SK-N-SH (cell line): ENCODE results near the gene JOSD1. TPM values are rescaled to one million over a fixed set of nuclear protein-coding genes. Genes with fewer than 3 reads are reported as not detected.

Experiments used
- CTCF ChIA-PET: fragments of 300-600, 350-600 bp; formaldehyde crosslinking; extraction: SDS; loops from one replicate; lab custom pipeline; 2021; lab: Yijun Ruan, JAX
- POLR2A ChIA-PET: fragments of 350-600 bp; sonication (Branson Sonifier 250); formaldehyde crosslinking; extraction: SDS; loops from one replicate; lab custom pipeline; 2020; ENCODE audit warnings: antibody characterized with exemption, inconsistent platforms; lab: Yijun Ruan, JAX
- DNase-seq: peaks from one replicate; pipeline ENCODE4 v3.0.0; 2012
- H2AFZ ChIP-seq: fragments of 200-600 bp; sonication (generic); 2 replicates; pipeline ENCODE4 v1.8.1; 2016; ENCODE audit warnings: antibody characterized with exemption, mild to moderate bottlenecking, low read depth
- H3F3A ChIP-seq: fragments of 200-600 bp; sonication (generic); replicated peaks from 2 replicates; pipeline ENCODE3; 2016; ENCODE audit warnings: antibody characterized with exemption, mild to moderate bottlenecking; ENCODE audit not compliant: insufficient read depth
- H3K27ac ChIP-seq, 2 experiments: fragments of 200-500 bp in 1 of 2; fragments of 200-600 bp in 1 of 2; sonication (Bioruptor generic) in 1 of 2; sonication (generic), shearing (Covaris generic) in 1 of 2; 2 replicates each; pipeline versions ENCODE4 v1.5.1 to v1.6.1; 2014 to 2016; ENCODE audit warnings: low read depth in 2 of 2, inconsistent platforms in 1 of 2, low read length in 1 of 2, mild to moderate bottlenecking in 1 of 2, mixed read lengths in 1 of 2
- H3K27me3 ChIP-seq: fragments of 200-600 bp; sonication (generic), shearing (Covaris generic); 2 replicates; pipeline ENCODE4 v1.6.1; 2016; ENCODE audit warnings: mixed run types; ENCODE audit not compliant: insufficient read depth
- H3K36me3 ChIP-seq, 2 experiments: fragments of 200-500 bp in 1 of 2; fragments of 200-600 bp in 1 of 2; sonication (Bioruptor generic) in 1 of 2; sonication (generic) in 1 of 2; replicated peaks in 1 of 2; 2 replicates each; pipeline versions ENCODE3 to v1.5.1; 2014 to 2016; ENCODE audit warnings: low read length in 1 of 2, mild to moderate bottlenecking in 1 of 2; ENCODE audit not compliant: insufficient read depth in 2 of 2, control insufficient read depth in 1 of 2
- H3K4me1 ChIP-seq, 2 experiments: fragments of 200-500 bp in 1 of 2; fragments of 200-600 bp in 1 of 2; sonication (Bioruptor generic) in 1 of 2; sonication (generic), shearing (Covaris generic) in 1 of 2; 2 replicates each; pipeline versions ENCODE4 v1.5.1 to v1.6.1; 2014 to 2016; ENCODE audit warnings: low read depth in 1 of 2, low read length in 1 of 2, mixed run types in 1 of 2; ENCODE audit not compliant: insufficient read depth in 2 of 2, control insufficient read depth in 1 of 2
- H3K4me2 ChIP-seq: fragments of 200-600 bp; sonication (generic), shearing (Covaris generic); 2 replicates; pipeline ENCODE4 v1.6.1; 2017; ENCODE audit warnings: mixed run types
- H3K4me3 ChIP-seq, 2 experiments: fragments of 200-500 bp in 1 of 2; fragments of 200-600 bp in 1 of 2; sonication (Bioruptor generic) in 1 of 2; sonication (generic), shearing (Covaris generic) in 1 of 2; 2 replicates each; pipeline versions ENCODE4 v1.5.1 to v1.8.1; 2014 to 2016; ENCODE audit warnings: low read depth in 2 of 2, inconsistent platforms in 1 of 2, low read length in 1 of 2, mild to moderate bottlenecking in 1 of 2, mixed read lengths in 1 of 2, moderate library complexity in 1 of 2
- H3K79me2 ChIP-seq: fragments of 200-600 bp; sonication (generic); 2 replicates; pipeline ENCODE4 v1.8.1; 2017; ENCODE audit warnings: mild to moderate bottlenecking; ENCODE audit not compliant: insufficient read depth
- H3K9ac ChIP-seq: fragments of 200-600 bp; sonication (generic); 2 replicates; pipeline ENCODE4 v1.6.1; 2017; ENCODE audit warnings: mixed run types
- H3K9me2 ChIP-seq: fragments of 200-600 bp; sonication (generic); 2 replicates; pipeline ENCODE4 v1.6.1; 2017; ENCODE audit warnings: mixed run types
- H3K9me3 ChIP-seq: fragments of 200-600 bp; sonication (generic); 2 replicates; pipeline ENCODE4 v1.6.1; 2017; ENCODE audit warnings: mixed run types, mild to moderate bottlenecking, moderate library complexity
- H4K20me1 ChIP-seq: fragments of 200-600 bp; sonication (generic); 2 replicates; pipeline ENCODE4 v1.6.1; 2017; ENCODE audit warnings: mild to moderate bottlenecking, mixed run types; ENCODE audit not compliant: insufficient read depth
- CTCF ChIP-seq: fragments of 200-600 bp; sonication (generic); IDR thresholded peaks from 2 replicates; pipeline ENCODE4 v1.6.1; 2017; ENCODE audit warnings: antibody characterized with exemption, mild to moderate bottlenecking, moderate library complexity
- EP300 ChIP-seq, 2 experiments: IDR thresholded peaks; 2 replicates each; pipeline versions ENCODE4 v1.4.0 to v1.6.1; 2012; ENCODE audit warnings: borderline replicate concordance in 1 of 2, low read depth in 1 of 2, low read length in 1 of 2
- EZH2phosphoT487 ChIP-seq: fragments of 200-600 bp; sonication (generic); IDR thresholded peaks from 2 replicates; pipeline ENCODE4 v1.6.1; 2017; ENCODE audit warnings: low read depth, mixed run types, mild to moderate bottlenecking, antibody characterized with exemption, moderate library complexity, borderline replicate concordance
- FOSL2 ChIP-seq: IDR thresholded peaks from 2 replicates; pipeline ENCODE4 v1.4.0; 2012; ENCODE audit warnings: low read depth, mild to moderate bottlenecking, moderate library complexity, borderline replicate concordance
- FOXJ3 ChIP-seq: sonication (generic); formaldehyde crosslinking; IDR thresholded peaks from 2 replicates; pipeline ENCODE4 v1.5.1; 2020; ENCODE audit warnings: mild to moderate bottlenecking, missing genetic modification reagents
- FOXM1 ChIP-seq: IDR thresholded peaks from 2 replicates; pipeline ENCODE4 v1.4.0; 2012; ENCODE audit warnings: low read depth, mild to moderate bottlenecking
- GATA2 ChIP-seq: sonication (generic); formaldehyde crosslinking; IDR thresholded peaks from 2 replicates; pipeline ENCODE4 v1.5.0; 2020; ENCODE audit warnings: mild to moderate bottlenecking, missing genetic modification reagents
- IRF3 ChIP-seq: fragments of 150-350 bp; IDR thresholded peaks from 2 replicates; pipeline ENCODE4 v1.6.1; 2016; ENCODE audit warnings: mild to moderate bottlenecking, low read depth, low read length
- JUND ChIP-seq: IDR thresholded peaks from 2 replicates; pipeline ENCODE4 v1.4.0; 2012
- MAX ChIP-seq: IDR thresholded peaks from 2 replicates; pipeline ENCODE4 v1.4.0; 2012; ENCODE audit warnings: low read depth
- MEF2A ChIP-seq: IDR thresholded peaks from 2 replicates; pipeline ENCODE4 v1.4.0; 2012; ENCODE audit warnings: low read depth, borderline replicate concordance
- POLR2AphosphoS5 ChIP-seq: IDR thresholded peaks from 2 replicates; pipeline ENCODE4 v1.6.1; 2012; ENCODE audit warnings: low read depth, low read length
- RAD21 ChIP-seq: IDR thresholded peaks from 2 replicates; pipeline ENCODE4 v1.6.1; 2012; ENCODE audit warnings: mild to moderate bottlenecking, low read length
- RCOR1 ChIP-seq: fragments of 150-350 bp; IDR thresholded peaks from 2 replicates; pipeline ENCODE4 v1.6.1; 2017; ENCODE audit warnings: antibody characterized with exemption, low read length
- REST ChIP-seq: IDR thresholded peaks from 2 replicates; pipeline ENCODE4 v1.6.1; 2012; ENCODE audit warnings: mild to moderate bottlenecking, low read depth, low read length, moderate library complexity
- RFX5 ChIP-seq: IDR thresholded peaks from 2 replicates; pipeline ENCODE4 v1.6.1; 2012; ENCODE audit warnings: mild to moderate bottlenecking, improper control_type of control experiment, low read length
- RXRA ChIP-seq: IDR thresholded peaks from 2 replicates; pipeline ENCODE4 v1.4.0; 2012; ENCODE audit warnings: low read depth, mild to moderate bottlenecking, borderline replicate concordance
- TAF1 ChIP-seq: IDR thresholded peaks from 2 replicates; pipeline ENCODE4 v1.6.1; 2012; ENCODE audit warnings: low read depth, mild to moderate bottlenecking, low read length, moderate library complexity, borderline replicate concordance
- TEAD4 ChIP-seq: IDR thresholded peaks from 2 replicates; pipeline ENCODE4 v1.4.0; 2012; ENCODE audit warnings: mild to moderate bottlenecking, borderline replicate concordance; ENCODE audit not compliant: insufficient read depth
- WGBS: methylation state at CpG from one replicate; pipeline ENCODE4 v1.1.6; 2017; ENCODE audit warnings: low lambda C conversion rate; 5-methylcytosine and 5-hydroxymethylcytosine counted together
- polyA plus RNA-seq, 3 experiments: library from polyadenylated mRNA; depleted of rRNA; stranded (reverse); fragments of >200 nt; gene quantifications; 2 replicates each; pipeline ENCODE4 v1.2.3, GENCODE V29; 2012
- TF ChIP-seq, protein P1 (sequence below): IDR thresholded peaks from 2 replicates; pipeline ENCODE4; 2012

The JOSD1 gene
- polyA plus RNA-seq, 1 of the 3 experiments (the other 2 are of a cell fraction): 17.8 TPM

DNA sequence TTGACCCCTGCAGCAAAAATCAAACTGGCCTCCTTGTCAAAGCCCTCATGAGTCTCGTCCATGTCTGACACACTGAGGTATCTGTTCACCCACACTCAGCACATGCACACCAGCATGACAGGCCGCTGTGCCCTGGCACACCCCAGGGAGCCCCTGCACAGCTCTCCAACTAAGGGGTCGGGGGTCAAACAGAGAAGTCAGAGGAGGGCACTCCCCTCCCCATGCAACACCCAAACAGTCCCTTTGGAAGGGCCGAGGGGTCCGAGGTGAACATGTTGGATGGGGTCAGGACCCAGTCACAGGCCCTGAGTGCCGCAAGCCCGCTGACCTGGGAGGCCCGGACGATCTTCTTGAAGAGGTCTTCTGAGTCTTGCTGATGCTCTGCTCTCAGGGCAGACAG, 40.4 kb upstream of the JOSD1 start:
- Histone ChIP-seq H3K9me3 (no peaks in the 10 kb centered on the region), H3K4me1 (no peaks in the 10 kb centered on the region), H2AFZ (no peak overlapping the region), H3K9me2 (no peaks in the 10 kb centered on the region), H3K4me3 (no peak overlapping the region), H3K79me2 (no peaks in the 10 kb centered on the region), H3K27me3 (no peaks in the 10 kb centered on the region), H3K4me2 (no peak overlapping the region), H3F3A (no peaks in the 10 kb centered on the region), H3K9ac (no peak overlapping the region), H4K20me1 (no peaks in the 10 kb centered on the region), H3K36me3 (peaks cover 0 to 9% of the 10 kb centered on the region in 2 experiments), H3K27ac (no peak overlapping the region)
- TF ChIP-seq RXRA (no peak), RCOR1 (no peak), RFX5 (no peak)
- TF ChIP-seq, protein P1, sequence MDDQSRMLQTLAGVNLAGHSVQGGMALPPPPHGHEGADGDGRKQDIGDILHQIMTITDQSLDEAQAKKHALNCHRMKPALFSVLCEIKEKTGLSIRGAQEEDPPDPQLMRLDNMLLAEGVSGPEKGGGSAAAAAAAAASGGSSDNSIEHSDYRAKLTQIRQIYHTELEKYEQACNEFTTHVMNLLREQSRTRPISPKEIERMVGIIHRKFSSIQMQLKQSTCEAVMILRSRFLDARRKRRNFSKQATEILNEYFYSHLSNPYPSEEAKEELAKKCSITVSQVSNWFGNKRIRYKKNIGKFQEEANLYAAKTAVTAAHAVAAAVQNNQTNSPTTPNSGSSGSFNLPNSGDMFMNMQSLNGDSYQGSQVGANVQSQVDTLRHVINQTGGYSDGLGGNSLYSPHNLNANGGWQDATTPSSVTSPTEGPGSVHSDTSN: no peak
- no peak for DNase-seq
- POLR2A ChIA-PET: no interaction called here
- no CpG with 5 or more reads among the region's 9 CpGs for WGBS
- CTCF ChIA-PET: interaction anchor here (1.0 to 1.3 kb wide), 2 partner anchors 17 to 25 kb away, joined by 3 to 4 read pairs; no protein-coding TSS in a partner anchor

- WGBS: 88% methylated on average over 3 of the region's 8 CpGs
- H3K27ac ChIP-seq: no peak overlapping the region
- CTCF ChIA-PET: interaction anchor here (1.0 to 1.3 kb wide), 2 partner anchors 16 to 25 kb away, joined by 3 to 4 read pairs; no protein-coding TSS in a partner anchor
- TF ChIP-seq IRF3: no peak
- TF ChIP-seq FOXJ3 (CRISPR knock-in tag): no peak
- no peak for TF ChIP-seq MEF2A
- TF ChIP-seq TEAD4: no peak
- no peak for TF ChIP-seq MAX
- TF ChIP-seq JUND: no peak
- no peak for TF ChIP-seq REST
- no peak for TF ChIP-seq EZH2phosphoT487
- TF ChIP-seq POLR2AphosphoS5: no peak
- no peak for TF ChIP-seq TAF1
- no peak for TF ChIP-seq EP300 (IDR thresholded peaks at IDR 0.05; ENCODE audit: borderline replicate concordance in 1 of 2, low read depth in 1 of 2, low read length in 1 of 2)
- TF ChIP-seq GATA2 (CRISPR knock-in tag): no peak
- TF ChIP-seq FOSL2: no peak
- TF ChIP-seq FOXM1: no peak
- TF ChIP-seq RAD21: no peak
- TF ChIP-seq CTCF: no peak
These were observed 40.0 kb upstream of the JOSD1 start for GRCh38 chr22:38740754-38741153.

More at GRCh38 chr22:38740754-38741153, 40.0 kb upstream of the JOSD1 start:
- no peak for DNase-seq
- H3K4me3 ChIP-seq: no peak overlapping the region
- no peak overlapping the region for H3K9ac ChIP-seq
- no peaks in the 10 kb centered on the region for H3K4me1 ChIP-seq
- no peaks in the 10 kb centered on the region for H4K20me1 ChIP-seq
- no peaks in the 10 kb centered on the region for H3K9me2 ChIP-seq
- POLR2A ChIA-PET: no interaction called here
- H3F3A ChIP-seq: no peaks in the 10 kb centered on the region
- no peaks in the 10 kb centered on the region for H3K79me2 ChIP-seq
- no peaks in the 10 kb centered on the region for H3K9me3 ChIP-seq
- H2AFZ ChIP-seq: no peak overlapping the region
- no peaks in the 10 kb centered on the region for H3K27me3 ChIP-seq
- H3K36me3 ChIP-seq: peaks cover 0 to 9% of the 10 kb centered on the region in 2 experiments
- no peak overlapping the region for H3K4me2 ChIP-seq
